Activated T-cell treated with anti-CD3 and anti-CD28 coated beads for 1 hour (primary cell): ENCODE measurements around the gene OR4K2.
"Not testable (repeated sequence)": the region's sequence is repeated elsewhere in the genome, so short reads cannot be mapped to it uniquely, and the experiment has no call there.

Experiments
- DNase-seq: peaks from one replicate; pipeline ENCODE4 v3.0.0-alpha.2; 2020; ENCODE audit warnings: low read depth

The OR4K2 gene

GRCh38 chr14:19874842-19875241 lies at the start of gene OR4K2:
TSS of gene OR4K2 (plus strand) at chr14:19875142. CDS start at chr14:19876268, 1,126 bp downstream.
- DNase-seq: no peak

GRCh38 chr14:19827626-19828244 lies 47.2 kb upstream of the OR4K2 start:
- not testable (repeated sequence) for DNase-seq

GRCh38 chr14:19828314-19828713 lies 46.6 kb upstream of the OR4K2 start:
- DNase-seq: no peak

- DNase-seq: not testable (repeated sequence)
These were observed 40.6 kb upstream of the OR4K2 start for GRCh38 chr14:19834203-19834848.

GRCh38 chr14:19838433-19838832 lies 36.5 kb upstream of the OR4K2 start:
- DNase-seq: no peak

GRCh38 chr14:19851365-19851764 lies 23.6 kb upstream of the OR4K2 start:
- DNase-seq: no peak

- DNase-seq: not testable (repeated sequence)
These were observed 8.8 kb upstream of the OR4K2 start for GRCh38 chr14:19866061-19866669.

GRCh38 chr14:19873178-19873577 lies 1.8 kb upstream of the OR4K2 start:
- no peak for DNase-seq

- DNase-seq: no peak
These were observed 3.2 kb downstream of the OR4K2 start for GRCh38 chr14:19878029-19878642.

GRCh38 chr14:19895282-19895681 lies 20.3 kb downstream of the OR4K2 start:
- no peak for DNase-seq

GRCh38 chr14:19900999-19901398 lies 26.1 kb downstream of the OR4K2 start:
- DNase-seq: no peak

GRCh38 chr14:19902409-19902808 lies 27.5 kb downstream of the OR4K2 start:
- DNase-seq: no peak

GRCh38 chr14:19906665-19907064 lies 31.7 kb downstream of the OR4K2 start:
- no peak for DNase-seq

GRCh38 chr14:19911114-19911513 lies 36.2 kb downstream of the OR4K2 start:
- no peak for DNase-seq

GRCh38 chr14:19917243-19917642 lies 42.3 kb downstream of the OR4K2 start:
- no peak for DNase-seq

GRCh38 chr14:19917955-19918518 lies 43.1 kb downstream of the OR4K2 start:
- DNase-seq: no peak

GRCh38 chr14:19918553-19919264 lies 43.8 kb downstream of the OR4K2 start:
- no peak for DNase-seq

GRCh38 chr14:19920021-19920657 lies 45.2 kb downstream of the OR4K2 start, which contains the start of gene OR4K5:
TSS of gene OR4K5 (plus strand) at chr14:19920607. CDS start at chr14:19920607, 0 bp downstream.
- no peak for DNase-seq

GRCh38 chr14:19930617-19931016 lies 55.7 kb downstream of the OR4K2 start, which contains the start of gene OR4K1:
TSS of gene OR4K1 (plus strand) at chr14:19930917. CDS start at chr14:19935667, 4,750 bp downstream.
- no peak for DNase-seq
